HG02870 (cell line): ENCODE results near the gene UBXN6.

ENCODE experiments used
- ATAC-seq: cut with Tn5 transposase; IDR thresholded peaks from one replicate; pipeline ENCODE4 v1.9.1; 2021; ENCODE audit warnings: mild to moderate bottlenecking, moderate library complexity; ENCODE audit not compliant: unreplicated experiment

The UBXN6 gene

GRCh38 chr19:4443188-4443587 lies 14.4 kb downstream of the UBXN6 start:
- ATAC-seq, result no peak

DNA sequence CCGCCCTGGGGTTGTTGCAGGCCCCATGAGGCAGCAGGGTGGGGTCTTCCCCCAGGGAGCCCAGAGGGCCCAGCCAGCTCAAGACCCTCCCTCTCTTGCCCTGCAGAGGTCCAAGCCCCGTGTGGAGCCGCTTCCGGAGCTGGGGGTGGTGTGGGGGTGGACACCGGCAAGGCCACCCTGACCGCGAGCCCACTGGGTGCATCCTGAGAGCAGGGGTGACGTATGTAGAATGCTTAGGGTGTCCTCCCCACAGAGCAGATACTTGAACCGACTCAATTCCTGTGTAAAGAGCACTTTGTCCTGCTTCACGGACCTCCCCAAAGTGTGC lies 14.8 kb downstream of the UBXN6 start:
- ATAC-seq, result no peak

- no peak for ATAC-seq
Observed at GRCh38 chr19:4441994-4442818, 15.4 kb downstream of the UBXN6 start.

- no peak for ATAC-seq
Observed at GRCh38 chr19:4439243-4439642, 18.4 kb downstream of the UBXN6 start.

DNA sequence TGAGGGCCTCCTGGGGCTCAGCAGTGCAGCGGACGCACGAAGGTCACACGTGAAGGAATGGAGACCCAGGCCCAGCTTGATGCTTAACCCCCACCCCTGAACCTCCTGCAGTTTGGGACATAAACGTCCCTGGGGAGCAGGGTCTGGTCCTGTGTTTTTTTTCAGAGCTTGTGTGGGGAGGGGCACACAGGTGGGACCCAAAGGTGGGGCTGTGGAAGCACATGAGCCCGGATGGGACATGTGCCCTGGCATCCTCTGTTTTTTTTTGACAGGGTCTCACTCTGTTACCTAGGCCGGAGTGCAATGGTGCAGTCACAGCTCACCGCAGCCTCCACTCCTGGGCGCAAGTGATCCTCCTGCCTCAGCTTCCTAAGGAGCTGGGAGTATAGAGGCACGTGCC lies 20.5 kb downstream of the UBXN6 start:
- ATAC-seq, result no peak

- no peak for ATAC-seq
Observed at GRCh38 chr19:4436231-4436630, 21.4 kb downstream of the UBXN6 start.

- ATAC-seq, result no peak
Observed at GRCh38 chr19:4434391-4434790, 23.2 kb downstream of the UBXN6 start.

DNA sequence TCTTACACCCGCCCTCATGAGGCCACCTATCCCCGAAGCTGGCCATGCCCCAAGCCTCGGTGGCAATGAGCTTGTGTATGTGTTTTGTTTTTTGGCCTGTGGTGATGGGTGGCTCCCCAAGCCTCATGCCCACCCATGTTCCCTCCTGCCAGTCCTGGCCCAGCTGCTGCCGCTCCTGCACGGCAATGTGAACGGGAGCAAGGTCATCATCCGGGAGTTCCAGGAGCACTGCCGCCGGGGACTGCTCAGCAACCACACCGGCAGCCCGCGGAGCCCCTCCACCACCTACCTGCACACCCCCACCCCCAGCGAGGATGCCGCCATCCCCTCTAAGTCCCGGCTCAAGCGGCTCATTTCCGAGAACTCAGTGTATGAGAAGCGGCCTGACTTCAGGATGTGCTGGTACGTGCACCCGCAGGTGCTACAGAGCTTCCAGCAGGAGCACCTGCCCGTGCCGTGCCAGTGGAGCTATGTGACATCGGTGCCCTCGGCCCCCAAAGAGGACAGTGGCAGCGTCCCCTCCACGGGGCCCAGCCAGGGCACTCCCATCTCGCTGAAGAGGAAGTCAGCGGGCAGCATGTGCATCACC lies 24.6 kb downstream of the UBXN6 start:
- ATAC-seq, result no peak

DNA sequence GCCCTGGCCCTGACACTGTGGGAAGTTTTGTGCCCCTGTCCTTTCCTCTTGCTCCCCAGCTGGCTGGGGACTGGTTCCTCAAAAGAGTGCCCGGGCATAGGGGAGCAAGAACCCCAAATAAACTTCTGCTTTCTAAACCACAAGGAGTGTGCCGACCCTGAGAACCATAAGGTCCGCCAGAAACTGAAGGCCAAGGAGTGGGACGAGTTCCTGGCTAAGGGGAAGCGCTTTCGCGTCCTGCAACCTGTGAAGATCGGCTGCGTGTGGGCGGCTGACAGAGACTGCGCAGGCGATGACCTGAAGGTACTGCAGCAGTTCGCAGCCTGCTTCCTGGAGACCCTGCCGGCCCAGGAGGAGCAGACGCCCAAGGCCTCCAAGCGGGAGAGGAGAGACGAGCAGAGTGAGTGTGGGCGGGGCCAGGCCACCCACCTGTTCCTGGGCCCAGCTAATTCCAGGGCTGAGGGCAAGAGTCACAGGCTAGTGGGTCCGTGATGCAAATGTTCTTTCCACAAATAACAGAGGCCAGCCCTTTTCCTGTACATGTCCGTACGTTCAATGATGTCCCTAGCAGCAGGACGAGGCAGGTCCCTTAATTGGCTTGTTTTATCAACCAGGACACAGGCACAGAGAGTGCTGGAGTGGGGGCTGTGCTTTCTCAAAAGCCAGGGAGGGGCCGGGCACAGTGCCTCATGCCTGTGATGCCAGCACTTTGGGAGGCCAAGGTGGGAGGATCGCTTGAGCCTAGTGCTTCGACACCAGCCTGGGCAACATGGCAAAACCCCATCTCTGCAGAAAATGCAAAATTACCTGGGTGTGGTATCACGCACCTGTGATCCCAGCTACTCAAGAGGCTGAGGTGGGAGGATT lies 25.6 kb downstream of the UBXN6 start:
- ATAC-seq, result no peak

DNA sequence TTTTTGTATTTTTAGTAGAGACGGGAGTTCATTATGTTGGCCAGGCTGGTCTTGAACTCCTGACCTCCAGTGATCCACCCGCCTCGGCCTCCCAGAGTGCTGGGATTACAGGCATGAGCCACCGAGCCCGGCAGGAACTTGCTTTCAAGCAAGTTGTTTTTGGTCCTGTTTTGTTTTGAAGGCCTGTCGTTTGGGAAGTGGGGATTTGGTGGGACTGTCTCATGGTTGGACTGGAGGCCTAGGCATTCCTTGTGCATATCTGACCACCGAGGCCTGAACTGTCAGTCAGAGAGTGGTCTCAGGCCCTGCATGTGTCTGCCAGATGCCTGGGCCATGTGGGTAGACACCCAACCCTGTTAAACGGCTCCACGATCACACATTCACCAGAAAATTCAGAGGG lies 26.3 kb downstream of the UBXN6 start:
- no peak for ATAC-seq

GRCh38 chr19:4430760-4431159 lies 26.8 kb downstream of the UBXN6 start:
- no peak for ATAC-seq

- ATAC-seq, result no peak
Observed at GRCh38 chr19:4429771-4430171, 27.8 kb downstream of the UBXN6 start.

- ATAC-seq, result no peak
Observed at GRCh38 chr19:4429256-4429655, 28.3 kb downstream of the UBXN6 start.

DNA sequence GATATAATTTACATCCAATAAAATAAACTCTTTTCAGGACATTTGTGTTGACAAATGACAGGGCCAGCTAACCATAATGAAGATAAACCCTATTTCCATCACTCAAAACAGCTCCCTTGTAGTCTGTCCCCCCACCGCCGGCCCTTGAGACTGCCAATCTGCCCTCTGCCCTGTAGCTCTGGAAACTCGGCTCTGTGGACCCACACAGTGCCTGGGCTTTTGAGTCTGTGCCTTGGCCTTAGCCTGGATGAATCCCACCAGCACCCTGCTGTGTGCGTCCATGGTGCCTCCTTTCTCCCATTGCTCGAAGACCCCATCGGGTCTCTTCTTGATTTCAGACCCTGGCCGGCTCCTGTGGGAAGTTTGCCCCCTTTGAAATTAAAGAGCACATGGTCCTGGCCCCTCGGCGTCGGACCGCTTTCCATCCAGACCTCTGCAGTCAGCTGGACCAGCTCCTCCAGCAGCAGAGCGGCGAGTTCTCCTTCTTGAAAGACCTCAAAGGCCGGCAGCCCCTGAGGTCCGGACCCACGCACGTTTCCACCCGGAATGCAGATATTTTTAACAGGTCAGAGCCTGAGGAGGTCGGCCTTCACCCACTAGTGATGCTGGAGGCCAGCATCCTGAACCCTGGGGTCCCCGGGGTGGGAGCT lies 29.1 kb downstream of the UBXN6 start:
- ATAC-seq, result no peak

- ATAC-seq, result no peak
Observed at GRCh38 chr19:4425537-4425936, 32.1 kb downstream of the UBXN6 start.

GRCh38 chr19:4423416-4424126 lies 34.0 kb downstream of the UBXN6 start:
- no peak for ATAC-seq

DNA sequence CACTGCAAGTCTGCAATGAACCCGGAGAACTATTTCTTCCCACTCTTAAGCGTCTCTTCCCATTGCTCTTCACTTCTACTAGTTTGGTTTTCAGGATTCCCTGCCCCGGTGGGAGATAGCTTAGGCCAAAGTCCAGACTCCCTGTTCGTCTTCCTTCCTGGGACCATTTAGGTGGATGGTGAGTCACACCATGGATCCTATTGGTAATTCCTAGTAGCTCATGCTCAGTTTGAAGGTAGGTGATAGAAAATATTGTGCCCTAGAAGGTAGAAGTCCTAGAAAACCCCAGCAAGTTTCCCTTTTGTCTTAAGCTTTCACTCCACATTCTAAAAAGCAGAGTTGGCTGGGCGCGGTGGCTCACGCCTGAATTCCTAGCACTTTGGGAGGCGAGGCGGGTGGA lies 41.3 kb downstream of the UBXN6 start:
- no peak for ATAC-seq

- ATAC-seq, result no peak
Observed at GRCh38 chr19:4415352-4415751, 42.2 kb downstream of the UBXN6 start.

DNA sequence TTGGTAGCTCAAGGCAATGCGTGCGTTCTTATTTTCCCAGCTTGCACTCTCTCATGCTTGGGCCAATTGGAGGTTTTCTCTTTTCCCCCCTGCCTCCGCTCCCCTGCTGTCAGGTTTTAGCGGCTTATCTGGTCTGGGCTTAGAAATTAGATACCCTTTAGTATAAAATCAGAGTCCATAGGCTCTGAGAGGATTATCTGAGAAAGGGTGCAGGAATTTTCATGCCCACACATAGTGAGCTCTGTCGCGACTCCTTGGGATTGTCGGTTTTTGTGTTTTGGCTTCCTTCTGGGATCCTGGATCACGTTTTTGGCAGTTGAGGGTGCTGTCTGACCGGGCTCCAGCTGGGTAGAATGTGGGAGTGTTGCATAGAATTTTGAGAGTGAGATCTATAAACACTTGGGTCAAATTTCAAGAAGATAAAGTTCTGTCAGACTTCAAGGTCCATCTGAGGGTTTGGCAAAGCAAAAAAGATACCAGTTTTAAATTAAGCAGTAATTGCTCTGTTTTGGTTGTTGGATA lies 42.7 kb downstream of the UBXN6 start:
- ATAC-seq, result no peak

DNA sequence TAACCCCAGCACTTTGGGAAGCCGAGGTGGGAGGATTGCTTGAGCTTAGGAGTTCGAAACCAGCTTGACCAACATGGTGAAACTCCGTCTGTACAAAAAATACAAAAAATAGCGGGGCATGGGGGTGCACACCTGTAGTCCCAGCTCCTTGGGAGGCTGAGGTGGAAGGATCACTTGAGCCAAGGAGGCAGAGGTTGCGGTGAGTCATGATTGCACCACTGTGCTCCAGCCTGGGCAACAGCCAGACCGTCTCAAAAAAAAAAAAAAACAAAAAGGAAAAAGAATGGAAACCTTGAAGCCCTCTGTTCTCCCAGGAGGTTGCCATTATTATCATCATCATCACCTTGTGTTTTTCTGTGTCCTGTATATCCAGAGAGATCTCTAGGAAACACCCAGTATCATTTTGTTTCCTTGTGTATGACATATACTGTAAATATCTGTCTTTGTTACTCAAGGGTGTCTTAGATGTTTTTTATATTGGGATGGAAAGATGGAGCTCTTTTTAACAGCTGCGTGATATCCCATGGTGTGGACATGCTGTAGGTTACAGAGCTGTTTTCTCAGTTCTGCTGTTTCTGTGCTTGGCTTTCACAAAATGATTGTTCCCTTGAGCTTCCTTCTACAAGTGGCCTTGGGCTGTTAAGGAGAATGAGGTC lies 43.3 kb downstream of the UBXN6 start:
- ATAC-seq, result no peak
